Vagina (tissue), 2 donors: Measurements from ENCODE around the gene ZFAND2B.

Source experiments
- POLR2A ChIP-seq, 2 donors: fragments of 450-650 bp; IDR thresholded peaks; one replicate each; pipeline ENCODE4 v1.6.1; 2017; ENCODE audit warnings: antibody characterized with exemption in 2 of 2, mild to moderate bottlenecking in 2 of 2, moderate library complexity in 2 of 2
- TF ChIP-seq, protein P1 (sequence below), 3 experiments: fragments of 450-650 bp in 2 of 3; fragments of 200-600 bp in 1 of 3; sonication (generic) in 1 of 3; IDR thresholded peaks; one replicate each; pipeline ENCODE4 v1.5.1; 2017 to 2019; ENCODE audit warnings: antibody characterized with exemption in 3 of 3, mild to moderate bottlenecking in 2 of 3, moderate library complexity in 2 of 3

DNA sequence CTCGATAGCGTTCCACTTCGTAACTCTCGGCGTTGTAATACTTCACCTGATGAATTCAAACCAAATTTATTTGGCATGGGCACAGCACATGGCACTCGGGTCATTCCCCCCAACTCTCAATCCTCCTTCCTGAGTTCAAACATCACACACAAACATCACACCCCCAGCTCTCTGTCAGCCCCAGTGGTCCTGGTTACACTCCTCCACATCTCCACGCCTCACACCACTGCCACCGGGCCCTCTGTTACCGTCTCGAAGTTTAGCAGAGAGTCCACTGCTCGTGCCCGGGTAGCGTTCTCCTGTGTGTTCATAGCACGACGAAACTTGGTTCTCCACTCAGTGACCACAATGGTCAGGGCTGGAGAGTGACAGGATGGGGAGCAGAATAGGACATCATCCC, 7.6 kb downstream of the ZFAND2B start:
- TF ChIP-seq, protein P1, sequence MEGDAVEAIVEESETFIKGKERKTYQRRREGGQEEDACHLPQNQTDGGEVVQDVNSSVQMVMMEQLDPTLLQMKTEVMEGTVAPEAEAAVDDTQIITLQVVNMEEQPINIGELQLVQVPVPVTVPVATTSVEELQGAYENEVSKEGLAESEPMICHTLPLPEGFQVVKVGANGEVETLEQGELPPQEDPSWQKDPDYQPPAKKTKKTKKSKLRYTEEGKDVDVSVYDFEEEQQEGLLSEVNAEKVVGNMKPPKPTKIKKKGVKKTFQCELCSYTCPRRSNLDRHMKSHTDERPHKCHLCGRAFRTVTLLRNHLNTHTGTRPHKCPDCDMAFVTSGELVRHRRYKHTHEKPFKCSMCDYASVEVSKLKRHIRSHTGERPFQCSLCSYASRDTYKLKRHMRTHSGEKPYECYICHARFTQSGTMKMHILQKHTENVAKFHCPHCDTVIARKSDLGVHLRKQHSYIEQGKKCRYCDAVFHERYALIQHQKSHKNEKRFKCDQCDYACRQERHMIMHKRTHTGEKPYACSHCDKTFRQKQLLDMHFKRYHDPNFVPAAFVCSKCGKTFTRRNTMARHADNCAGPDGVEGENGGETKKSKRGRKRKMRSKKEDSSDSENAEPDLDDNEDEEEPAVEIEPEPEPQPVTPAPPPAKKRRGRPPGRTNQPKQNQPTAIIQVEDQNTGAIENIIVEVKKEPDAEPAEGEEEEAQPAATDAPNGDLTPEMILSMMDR (IDR thresholded peaks at IDR 0.05) = no peak
- no peak for TF ChIP-seq POLR2A (IDR thresholded peaks at IDR 0.05)
